Measurements from ENCODE around the gene P3H2.
A peak's percentile ranks its signal among the peaks of the same experiment; 100 is the strongest.
"Not testable (repeated sequence)": the region's sequence is repeated elsewhere in the genome, so short reads cannot be mapped to it uniquely, and the experiment has no call there.

Gene P3H2

GRCh38 chr3:190120269-190121060 lies at the start of gene P3H2:
Gene P3H2, minus strand, starts transcription at chr3:190120897. Its CDS starts 166 bp downstream, at chr3:190120731.
- peak; percentile 5 for DNase-seq

GRCh38 chr3:190169877-190170276 lies 49.2 kb upstream of the P3H2 start:
- DNase-seq: no peak

GRCh38 chr3:190169243-190169642 lies 48.5 kb upstream of the P3H2 start:
- no peak for DNase-seq

- no peak for DNase-seq
Observed at GRCh38 chr3:190167936-190168680, 47.4 kb upstream of the P3H2 start.

- DNase-seq: no peak
Observed at GRCh38 chr3:190166948-190167347, 46.3 kb upstream of the P3H2 start.

GRCh38 chr3:190165253-190165652 lies 44.6 kb upstream of the P3H2 start:
- no peak for DNase-seq

- not testable (repeated sequence) for DNase-seq
Observed at GRCh38 chr3:190162013-190162412, 41.3 kb upstream of the P3H2 start.

GRCh38 chr3:190159902-190160435 lies 39.3 kb upstream of the P3H2 start:
- DNase-seq: no peak

- no peak for DNase-seq
Observed at GRCh38 chr3:190158261-190158660, 37.6 kb upstream of the P3H2 start.

GRCh38 chr3:190155752-190156151 lies 35.1 kb upstream of the P3H2 start:
- DNase-seq: no peak

GRCh38 chr3:190150681-190151080 lies 30.0 kb upstream of the P3H2 start:
- no peak for DNase-seq

GRCh38 chr3:190149830-190150619 lies 29.3 kb upstream of the P3H2 start:
- DNase-seq: not testable (repeated sequence)

GRCh38 chr3:190144793-190145192 lies 24.1 kb upstream of the P3H2 start:
- not testable (repeated sequence) for DNase-seq

GRCh38 chr3:190142041-190142440 lies 21.3 kb upstream of the P3H2 start:
- no peak for DNase-seq

- no peak for DNase-seq
Observed at GRCh38 chr3:190139365-190139764, 18.7 kb upstream of the P3H2 start.

- no peak for DNase-seq
Observed at GRCh38 chr3:190132371-190132770, 11.7 kb upstream of the P3H2 start.

GRCh38 chr3:190131329-190131728 lies 10.6 kb upstream of the P3H2 start:
- no peak for DNase-seq

- DNase-seq: no peak
Observed at GRCh38 chr3:190130696-190131095, 10.0 kb upstream of the P3H2 start.

GRCh38 chr3:190130037-190130436 lies 9.3 kb upstream of the P3H2 start:
- no peak for DNase-seq

GRCh38 chr3:190127797-190128196 lies 7.1 kb upstream of the P3H2 start:
- no peak for DNase-seq

- no peak for DNase-seq
Observed at GRCh38 chr3:190127195-190127594, 6.5 kb upstream of the P3H2 start.

- DNase-seq: no peak
Observed at GRCh38 chr3:190125436-190126068, 4.9 kb upstream of the P3H2 start.

GRCh38 chr3:190124067-190124466 lies 3.4 kb upstream of the P3H2 start:
- DNase-seq: no peak
